Endothelial cell of umbilical vein (primary cell): ENCODE results near the gene MCC. TPM values are rescaled to one million over a fixed set of nuclear protein-coding genes. Genes with fewer than 3 reads are reported as not detected.

Experiments
- BruUV-seq: library from RNA; stranded (reverse); fragments of 400-500 nt; replicated peaks from 2 replicates; lab custom pipeline; 2021; lab: Mats Ljungman, UMichigan
- CTCF ChIA-PET: fragments of 300-600, 350-600 bp; sonication (Branson Sonifier 250); formaldehyde crosslinking; loops from one replicate; lab custom pipeline; 2021; ENCODE audit warnings: antibody characterized with exemption, inconsistent platforms; lab: Charles Lee
- POLR2A ChIA-PET: fragments of 300-600, 350-600 bp; sonication (Branson Sonifier 250); formaldehyde crosslinking; loops from one replicate; lab custom pipeline; 2021; ENCODE audit warnings: antibody characterized with exemption, inconsistent platforms; lab: Charles Lee
- DNase-seq: peaks from one replicate; pipeline ENCODE4 v3.0.0-alpha.2; 2011; ENCODE audit warnings: low read depth, low spot score
- FAIRE-seq: peaks from 2 replicates; lab custom pipeline; 2011; peaks lifted over from hg19 to GRCh38; lab: Jason Lieb, UNC
- H2AFZ ChIP-seq: 2 replicates; pipeline ENCODE4 v1.6.0; 2012; ENCODE audit warnings: low read depth, low read length, control low read depth, inconsistent platforms
- H3K27ac ChIP-seq: 2 replicates; pipeline ENCODE4 v1.5.1; 2011; ENCODE audit warnings: low read depth, mild to moderate bottlenecking, control low read depth, low read length, moderate library complexity; ENCODE audit not compliant: insufficient read depth
- H3K27me3 ChIP-seq, 2 experiments: 2 replicates each; pipeline versions ENCODE4 v1.6.0 to v1.6.1; 2011; ENCODE audit warnings: low read length in 2 of 2, mixed read lengths in 1 of 2; ENCODE audit not compliant: control insufficient read depth in 2 of 2, insufficient read depth in 2 of 2
- H3K36me3 ChIP-seq, 2 experiments: 2 replicates in 1 of 2; 3 replicates in 1 of 2; pipeline ENCODE4 v1.5.1; 2011; ENCODE audit warnings: low read length in 2 of 2, mild to moderate bottlenecking in 1 of 2, moderate library complexity in 1 of 2; ENCODE audit not compliant: control insufficient read depth in 2 of 2, insufficient read depth in 2 of 2; ENCODE audit errors: extremely low read depth in 1 of 2
- H3K4me1 ChIP-seq: 3 replicates; pipeline ENCODE4 v1.5.1; 2011; ENCODE audit warnings: mild to moderate bottlenecking, low read length; ENCODE audit not compliant: control insufficient read depth, insufficient read depth; ENCODE audit errors: extremely low read depth
- H3K4me2 ChIP-seq: 2 replicates; pipeline ENCODE4 v1.6.1; 2011; ENCODE audit warnings: low read length, control low read depth, mixed read lengths; ENCODE audit not compliant: insufficient read depth
- H3K4me3 ChIP-seq, 3 experiments: fragments of 200-600 bp in 1 of 3; sonication (generic), shearing (Covaris generic) in 1 of 3; replicated peaks in 1 of 3; 2 replicates each; pipeline ENCODE4 v1.5.1; 2011 to 2016; ENCODE audit warnings: control low read depth in 3 of 3, low read length in 3 of 3, mild to moderate bottlenecking in 2 of 3, inconsistent platforms in 1 of 3, low read depth in 1 of 3, moderate library complexity in 1 of 3; ENCODE audit not compliant: insufficient read depth in 1 of 3
- H3K79me2 ChIP-seq: 2 replicates; pipeline ENCODE4 v1.6.0; 2012; ENCODE audit warnings: low read length, inconsistent platforms; ENCODE audit not compliant: control insufficient read depth, insufficient read depth
- H3K9ac ChIP-seq: replicated peaks from 2 replicates; pipeline ENCODE3; 2011; ENCODE audit warnings: low read length, control low read depth; ENCODE audit not compliant: insufficient read depth; ENCODE audit errors: extremely low read depth
- H3K9me1 ChIP-seq: replicated peaks from 3 replicates; pipeline ENCODE4 v1.6.0; 2011; ENCODE audit warnings: mild to moderate bottlenecking, low read length; ENCODE audit not compliant: control insufficient read depth, insufficient read depth; ENCODE audit errors: extremely low read depth
- H3K9me3 ChIP-seq: replicated peaks from 2 replicates; pipeline ENCODE4 v1.5.1; 2012; ENCODE audit warnings: low read length, inconsistent platforms; ENCODE audit not compliant: control insufficient read depth, insufficient read depth
- H4K20me1 ChIP-seq: replicated peaks from 2 replicates; pipeline ENCODE3; 2011; ENCODE audit warnings: mild to moderate bottlenecking, low read length; ENCODE audit not compliant: control insufficient read depth, insufficient read depth; ENCODE audit errors: extremely low read depth
- CTCF ChIP-seq, 2 donors: IDR thresholded peaks; 1 replicate in 1 of 2; 2 replicates in 1 of 2; pipeline ENCODE4 v1.5.1; 2011; ENCODE audit warnings: low read length in 2 of 2, mild to moderate bottlenecking in 2 of 2, moderate library complexity in 2 of 2, control low read depth in 1 of 2, inconsistent platforms in 1 of 2, low read depth in 1 of 2; ENCODE audit not compliant: insufficient read depth in 1 of 2; ENCODE audit errors: extremely low read depth in 1 of 2
- EZH2 ChIP-seq: IDR thresholded peaks from 2 replicates; pipeline ENCODE4 v1.6.1; 2012; ENCODE audit warnings: borderline replicate concordance, low read depth, mild to moderate bottlenecking, moderate library complexity, low read length, inconsistent platforms; ENCODE audit not compliant: severe bottlenecking
- FOS ChIP-seq: IDR thresholded peaks from 2 replicates; pipeline ENCODE4 v1.6.1; 2011; ENCODE audit warnings: mild to moderate bottlenecking, low read length, moderate library complexity, borderline replicate concordance; ENCODE audit not compliant: insufficient read depth
- GATA2 ChIP-seq: IDR thresholded peaks from 2 replicates; pipeline ENCODE4 v1.7.0; 2011; ENCODE audit warnings: low read depth, mild to moderate bottlenecking, moderate library complexity, mixed read lengths, low read length; ENCODE audit not compliant: insufficient read length, insufficient read depth
- JUN ChIP-seq: IDR thresholded peaks from 2 replicates; pipeline ENCODE4 v1.6.1; 2011; ENCODE audit warnings: borderline replicate concordance, low read depth; ENCODE audit not compliant: insufficient read length, insufficient read depth
- MAX ChIP-seq: IDR thresholded peaks from 2 replicates; pipeline ENCODE4 v1.6.1; 2011; ENCODE audit not compliant: insufficient read depth, insufficient read length
- POLR2A ChIP-seq: IDR thresholded peaks from 2 replicates; pipeline ENCODE4 v1.6.1; 2012; ENCODE audit warnings: low read depth, mild to moderate bottlenecking, control low read depth, low read length
- POLR2AphosphoS5 ChIP-seq: IDR thresholded peaks from 2 replicates; pipeline ENCODE4 v1.6.1; 2012; ENCODE audit warnings: low read depth, mild to moderate bottlenecking, control low read depth, low read length, moderate library complexity; ENCODE audit not compliant: insufficient read depth
- dilution Hi-C: fragments of 300-500 bp; cut with MboI; formaldehyde crosslinking; loops from one replicate; pipeline ENCODE4 v1.15.0; 2019; ENCODE audit warnings: low sequenced_read_pairs; ENCODE audit not compliant: extremely low pct_ligation_motif_present
- intact Hi-C: fragments of 100-400 bp; cut with micrococcal nuclease; formaldehyde crosslinking; loops from one replicate; pipeline ENCODE4 v1.10.0; 2022
- polyA plus RNA-seq, 4 experiments: library from polyadenylated mRNA; depleted of rRNA in 3 of 4; stranded (reverse) in 3 of 4; unstranded in 1 of 4; fragments of >200 nt; gene quantifications; 2 replicates each; pipeline versions ENCODE4 v1.2.1 to v1.2.3, GENCODE V29; 2011 to 2012; ENCODE audit warnings: missing spikeins in 1 of 4
- total RNA-seq: library from RNA; stranded (reverse); gene quantifications from 2 replicates; pipeline ENCODE4 v1.2.3, GENCODE V29; 2021

Gene MCC
- total and polyA plus RNA-seq, 2 donors (not counting 3 experiments of a cell fraction or from before 2014, with no cell fraction given): 6.9 to 27.5 TPM

DNA sequence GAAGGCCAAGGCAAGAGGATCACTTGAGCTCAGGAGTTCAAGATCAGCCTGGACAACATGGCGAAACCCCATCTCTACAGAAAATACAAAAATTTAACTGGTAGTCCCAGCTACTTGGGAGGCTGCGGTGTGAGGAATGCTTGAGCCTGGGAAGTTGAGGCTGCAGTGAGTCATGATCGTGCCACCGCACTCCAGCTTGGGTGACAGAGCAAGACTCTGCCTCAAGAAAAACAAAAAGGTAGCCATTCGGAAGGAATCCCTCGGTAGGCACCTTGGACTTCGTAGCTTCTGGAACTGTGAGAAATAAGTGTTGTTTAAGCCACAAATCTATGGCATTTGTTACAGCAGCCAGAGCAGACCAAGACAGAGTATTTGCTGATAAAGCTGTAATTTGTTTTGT, 337.4 kb downstream of the MCC start:
- DNase-seq (no peak), FAIRE-seq (no peak)
- Histone ChIP-seq H3K27me3 (no peaks in the 10 kb centered on the region), H3K9ac (no peak overlapping the region), H3K4me2 (no peak overlapping the region), H3K79me2 (no peaks in the 10 kb centered on the region), H3K4me1 (no peaks in the 10 kb centered on the region), H2AFZ (no peak overlapping the region), H4K20me1 (no peaks in the 10 kb centered on the region), H3K9me1 (no peaks in the 10 kb centered on the region), H3K27ac (no peak overlapping the region), H3K9me3 (no peaks in the 10 kb centered on the region), H3K36me3 (no peaks in the 10 kb centered on the region), H3K4me3 (no peak overlapping the region)
- intact Hi-C loops (no loop called here), dilution Hi-C loops (no loop called here)
- TF ChIP-seq CTCF (IDR thresholded peaks at IDR 0.05; ENCODE audit: extremely low read depth in 1 of 2, insufficient read depth in 1 of 2, low read depth in 1 of 2, low read length in 2 of 2): no peak
- TF ChIP-seq MAX: no peak
- TF ChIP-seq JUN: no peak
- TF ChIP-seq GATA2: no peak
- TF ChIP-seq FOS: no peak
- ChIA-PET POLR2A (no interaction called here), CTCF (interaction anchor here (1.1 to 1.2 kb wide), 2 partner anchors 8 to 26 kb away, joined by 3 to 5 read pairs; no protein-coding TSS in a partner anchor)
- no TSS peak for BruUV-seq

DNA sequence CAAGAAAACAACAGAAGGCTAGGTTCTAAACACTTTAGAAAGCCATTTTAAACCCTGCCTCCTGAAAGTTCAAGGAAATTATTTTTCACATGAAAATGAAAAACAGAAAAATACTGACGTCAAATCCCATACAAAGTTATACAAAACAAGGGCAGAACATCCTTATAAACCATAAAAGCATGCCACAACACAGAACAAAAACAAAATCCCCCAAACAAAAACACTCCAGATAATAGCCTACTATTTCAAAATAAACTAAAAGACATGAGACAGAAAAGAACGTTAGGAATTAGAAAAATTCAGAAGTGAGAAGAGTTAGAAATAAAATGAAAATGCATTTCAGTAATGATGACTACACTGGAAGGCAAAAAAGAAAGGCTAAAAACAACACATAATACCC, 338.0 kb downstream of the MCC start:
- TF ChIP-seq EZH2: no peak
- no peak for TF ChIP-seq CTCF (IDR thresholded peaks at IDR 0.05; ENCODE audit: extremely low read depth in 1 of 2, insufficient read depth in 1 of 2, low read depth in 1 of 2, low read length in 2 of 2)
- no peak for TF ChIP-seq FOS
- no peak for TF ChIP-seq MAX
- TF ChIP-seq POLR2AphosphoS5: no peak
- no peak for TF ChIP-seq JUN
- TF ChIP-seq GATA2: no peak
- no peak for TF ChIP-seq POLR2A
- dilution Hi-C loops: no loop called here

More for the DNA sequence above, 338.0 kb downstream of the MCC start:
- BruUV-seq: no TSS peak
- Histone ChIP-seq H3K4me1 (no peaks in the 10 kb centered on the region), H3K36me3 (no peaks in the 10 kb centered on the region), H3K9me1 (no peaks in the 10 kb centered on the region), H4K20me1 (no peaks in the 10 kb centered on the region), H3K27ac (no peak overlapping the region), H3K9ac (no peak overlapping the region), H3K27me3 (no peaks in the 10 kb centered on the region), H3K9me3 (no peaks in the 10 kb centered on the region), H3K4me2 (no peak overlapping the region), H3K79me2 (no peaks in the 10 kb centered on the region), H3K4me3 (no peak overlapping the region), H2AFZ (no peak overlapping the region)
- no peak for FAIRE-seq
- DNase-seq: no peak
- CTCF ChIA-PET: interaction anchor here (1.4 to 1.9 kb wide), 2 partner anchors 154 to 179 kb away, joined by 4 to 5 read pairs; no protein-coding TSS in a partner anchor
- intact Hi-C loops: no loop called here
- POLR2A ChIA-PET: no interaction called here
